Chondrocyte (in vitro differentiated cells): ENCODE data around the gene SEMA5A. TPM values are rescaled to one million over a fixed set of nuclear protein-coding genes. Genes with fewer than 3 reads are reported as not detected.

Experiments used
- DNase-seq: peaks from one replicate; pipeline ENCODE4 v3.0.0; 2021; ENCODE audit warnings: mixed read lengths, low spot score
- H3K27ac Mint-ChIP-seq: one replicate; pipeline ENCODE4 v1.8.0; 2021; ENCODE audit warnings: mild to moderate bottlenecking, moderate library complexity, mixed read lengths; ENCODE audit not compliant: unreplicated experiment
- H3K27me3 Mint-ChIP-seq: 2 replicates; pipeline ENCODE4 v1.8.0; 2021; ENCODE audit warnings: low read depth, mixed read lengths
- H3K36me3 Mint-ChIP-seq: 2 replicates; pipeline ENCODE4 v1.8.0; 2021; ENCODE audit warnings: low read depth, mixed read lengths
- H3K4me1 Mint-ChIP-seq: 2 replicates; pipeline ENCODE4 v1.8.0; 2021; ENCODE audit warnings: low read depth, mild to moderate bottlenecking, mixed read lengths
- H3K4me3 Mint-ChIP-seq: one replicate; pipeline ENCODE4 v1.8.0; 2021; ENCODE audit warnings: mild to moderate bottlenecking, moderate library complexity, mixed read lengths; ENCODE audit not compliant: unreplicated experiment
- H3K9me3 Mint-ChIP-seq: 2 replicates; pipeline ENCODE4 v1.8.0; 2021; ENCODE audit warnings: low read depth, mixed read lengths
- CTCF ChIP-seq: fragments of 200-600 bp; sonication (generic); IDR thresholded peaks from 2 replicates; pipeline ENCODE4 v1.5.0; 2021; ENCODE audit warnings: antibody characterized with exemption, mild to moderate bottlenecking, moderate library complexity
- total RNA-seq: library from RNA; stranded (reverse); gene quantifications from 3 replicates; pipeline ENCODE4 v1.2.1, GENCODE V29; 2021

The SEMA5A gene
- total RNA-seq, 1 donor from 2014 or later = 249 TPM

GRCh38 chr5:9034649-9035048 lies 511.2 kb downstream of the SEMA5A start:
- H3K9me3 Mint-ChIP-seq = no peaks in the 10 kb centered on the region
- H3K4me1 Mint-ChIP-seq = peaks cover 24% of the 10 kb centered on the region
- no peaks in the 10 kb centered on the region for H3K27me3 Mint-ChIP-seq
- DNase-seq = no peak
- H3K27ac Mint-ChIP-seq = no peak overlapping the region
- no peak for TF ChIP-seq CTCF
- H3K4me3 Mint-ChIP-seq = no peak overlapping the region
- peaks cover 9% of the 10 kb centered on the region for H3K36me3 Mint-ChIP-seq

- no peaks in the 10 kb centered on the region for H3K9me3 Mint-ChIP-seq
- no peak for TF ChIP-seq CTCF
- DNase-seq = no peak
- no peak overlapping the region for H3K4me3 Mint-ChIP-seq
- H3K4me1 Mint-ChIP-seq = peaks cover 24% of the 10 kb centered on the region
- H3K27me3 Mint-ChIP-seq = no peaks in the 10 kb centered on the region
- H3K36me3 Mint-ChIP-seq = peaks cover 4% of the 10 kb centered on the region
- H3K27ac Mint-ChIP-seq = no peak overlapping the region
Observed at GRCh38 chr5:9033524-9033923, 512.4 kb downstream of the SEMA5A start.

GRCh38 chr5:9025942-9026341 lies 519.9 kb downstream of the SEMA5A start:
- no peak for TF ChIP-seq CTCF
- no peak overlapping the region for H3K4me3 Mint-ChIP-seq
- H3K27me3 Mint-ChIP-seq = no peaks in the 10 kb centered on the region
- no peak overlapping the region for H3K27ac Mint-ChIP-seq
- H3K9me3 Mint-ChIP-seq = peaks cover 53% of the 10 kb centered on the region
- peaks cover 3% of the 10 kb centered on the region for H3K4me1 Mint-ChIP-seq
- peaks cover 11% of the 10 kb centered on the region for H3K36me3 Mint-ChIP-seq
- no peak for DNase-seq

GRCh38 chr5:9020996-9021395 lies 524.9 kb downstream of the SEMA5A start:
- Mint-ChIP-seq H3K27me3 (no peaks in the 10 kb centered on the region), H3K27ac (no peak overlapping the region), H3K4me1 (peaks cover 15% of the 10 kb centered on the region), H3K36me3 (peaks cover 9% of the 10 kb centered on the region), H3K9me3 (peaks cover 47% of the 10 kb centered on the region), H3K4me3 (no peak overlapping the region)
- no peak for DNase-seq
- TF ChIP-seq CTCF = no peak

- DNase-seq = no peak
- H3K27me3 Mint-ChIP-seq = no peaks in the 10 kb centered on the region
- peak overlapping the region; percentile 76 for H3K27ac Mint-ChIP-seq
Observed at GRCh38 chr5:9015937-9016270, 530.0 kb downstream of the SEMA5A start.

More at GRCh38 chr5:9015937-9016270, 530.0 kb downstream of the SEMA5A start:
- no peak overlapping the region for H3K4me3 Mint-ChIP-seq
- H3K36me3 Mint-ChIP-seq = no peaks in the 10 kb centered on the region
- H3K9me3 Mint-ChIP-seq = peaks cover 5% of the 10 kb centered on the region
- peak; percentile 22 for TF ChIP-seq CTCF
- H3K4me1 Mint-ChIP-seq = peaks cover 51% of the 10 kb centered on the region
